Cardiac muscle cell (in vitro differentiated cells and primary cell): ENCODE data around the gene CDH4. TPM values are rescaled to one million over a fixed set of nuclear protein-coding genes. Genes with fewer than 3 reads are reported as not detected.

Experiments
- DNase-seq, 2 donors: peaks; one replicate each; pipeline versions ENCODE4 v3.0.0 to v3.0.0-alpha.2; 2010 to 2017; ENCODE audit warnings: low read depth in 1 of 2, low spot score in 1 of 2
- H3K27ac ChIP-seq: fragments of 200-600 bp; sonication (generic); 2 replicates; pipeline ENCODE4 v1.5.1; 2016
- H3K27me3 ChIP-seq: fragments of 200-600 bp; sonication (generic); 2 replicates; pipeline ENCODE4 v1.6.0; 2016; ENCODE audit warnings: control low read depth
- H3K36me3 ChIP-seq: fragments of 200-600 bp; sonication (generic); 2 replicates; pipeline ENCODE4 v1.5.1; 2016; ENCODE audit warnings: control low read depth
- H3K4me1 ChIP-seq: fragments of 200-600 bp; sonication (generic); 2 replicates; pipeline ENCODE4 v1.8.1; 2017; ENCODE audit warnings: low read depth, mild to moderate bottlenecking, mixed run types
- H3K4me3 ChIP-seq: fragments of 200-600 bp; sonication (generic); 2 replicates; pipeline ENCODE4 v1.5.1; 2016; ENCODE audit warnings: mild to moderate bottlenecking
- H3K9me3 ChIP-seq: fragments of 200-600 bp; sonication (generic); 2 replicates; pipeline ENCODE4 v1.5.1; 2017; ENCODE audit warnings: low read depth, mild to moderate bottlenecking, control low read depth
- CTCF ChIP-seq: IDR thresholded peaks from 2 replicates; pipeline ENCODE4 v1.5.1; 2012; ENCODE audit warnings: low read depth, mild to moderate bottlenecking, low read length
- polyA plus RNA-seq: library from polyadenylated mRNA; unstranded; fragments of >200 nt; fragmentation: Nextera tagmentation; extraction: Ambion mirVana; gene quantifications from 2 replicates; pipeline ENCODE4 v1.2.1, GENCODE V29; 2016
- total RNA-seq: library from RNA; depleted of rRNA; stranded (reverse); fragments of >200 nt; gene quantifications from 2 replicates; pipeline ENCODE4 v1.2.3, GENCODE V29; 2016

Gene CDH4
- total and polyA plus RNA-seq, 2 experiments from 2014 or later = 0.43 to 0.80 TPM

- TF ChIP-seq CTCF = no peak
- Histone ChIP-seq H3K27me3 (no peaks in the 10 kb centered on the region), H3K4me3 (no peak overlapping the region), H3K4me1 (no peaks in the 10 kb centered on the region), H3K36me3 (no peaks in the 10 kb centered on the region), H3K27ac (no peak overlapping the region), H3K9me3 (no peaks in the 10 kb centered on the region)
- no peak for DNase-seq
These were observed 632.7 kb downstream of the CDH4 start for GRCh38 chr20:61884571-61885389.

- Histone ChIP-seq H3K9me3 (no peaks in the 10 kb centered on the region), H3K27me3 (no peaks in the 10 kb centered on the region), H3K36me3 (no peaks in the 10 kb centered on the region), H3K27ac (no peak overlapping the region), H3K4me1 (no peaks in the 10 kb centered on the region), H3K4me3 (no peak overlapping the region)
- no peak for DNase-seq
- no peak for TF ChIP-seq CTCF
These were observed 634.0 kb downstream of the CDH4 start for GRCh38 chr20:61885759-61886715.

- Histone ChIP-seq H3K27ac (no peak overlapping the region), H3K9me3 (no peaks in the 10 kb centered on the region), H3K27me3 (no peaks in the 10 kb centered on the region), H3K4me3 (no peak overlapping the region), H3K4me1 (no peaks in the 10 kb centered on the region), H3K36me3 (no peaks in the 10 kb centered on the region)
- peak; percentile 70 for TF ChIP-seq CTCF
- DNase-seq = peak; percentile 43 to 49
These were observed 634.9 kb downstream of the CDH4 start for GRCh38 chr20:61886721-61887595.

GRCh38 chr20:61887596-61888093, 635.6 kb downstream of the CDH4 start:
- Histone ChIP-seq H3K36me3 (no peaks in the 10 kb centered on the region), H3K4me3 (no peak overlapping the region), H3K27ac (no peak overlapping the region), H3K9me3 (no peaks in the 10 kb centered on the region), H3K4me1 (no peaks in the 10 kb centered on the region), H3K27me3 (no peaks in the 10 kb centered on the region)
- DNase-seq = no peak
- no peak for TF ChIP-seq CTCF
